NCI-H187 treated with DMSO at 0.1 percent for 48 hours (cell line): ENCODE data around the gene NPAS2.

Experiments used
- DNase-seq: peaks from one replicate; lab custom pipeline; 2025; lab: John Stamatoyannopoulos, UW

Gene NPAS2

DNA sequence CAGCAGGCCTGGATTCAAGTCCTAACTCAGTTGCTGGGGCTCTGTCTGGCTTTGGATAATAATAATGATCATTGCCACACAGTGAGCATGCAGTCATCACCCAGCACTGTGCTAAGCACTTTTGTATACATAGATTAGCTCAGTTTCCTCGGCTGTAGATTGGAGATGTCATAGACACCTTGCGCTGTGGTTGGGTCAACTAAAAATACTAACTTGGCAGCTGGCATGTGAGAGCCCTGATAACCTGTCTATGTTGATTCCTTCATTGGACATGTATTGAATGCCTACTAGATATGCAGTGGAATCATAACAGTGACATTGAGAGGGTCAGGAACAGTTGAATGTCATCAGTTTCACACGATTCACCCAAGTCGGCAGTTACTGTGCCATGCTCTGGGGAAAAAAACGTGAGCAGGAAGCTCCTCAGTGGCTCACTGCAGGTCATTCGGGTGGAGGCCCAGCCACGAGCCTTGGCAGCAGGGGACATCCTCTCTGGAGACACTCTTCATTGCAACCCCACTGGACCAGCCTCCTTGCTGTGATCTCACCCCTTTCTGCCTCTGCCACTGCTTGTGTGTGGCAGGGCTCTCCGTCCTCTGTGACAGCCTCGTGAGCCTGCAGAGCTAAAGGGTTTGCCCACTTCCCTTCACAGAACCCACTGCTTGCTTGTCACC, 85.3 kb downstream of the NPAS2 start:
- DNase-seq = no peak

DNA sequence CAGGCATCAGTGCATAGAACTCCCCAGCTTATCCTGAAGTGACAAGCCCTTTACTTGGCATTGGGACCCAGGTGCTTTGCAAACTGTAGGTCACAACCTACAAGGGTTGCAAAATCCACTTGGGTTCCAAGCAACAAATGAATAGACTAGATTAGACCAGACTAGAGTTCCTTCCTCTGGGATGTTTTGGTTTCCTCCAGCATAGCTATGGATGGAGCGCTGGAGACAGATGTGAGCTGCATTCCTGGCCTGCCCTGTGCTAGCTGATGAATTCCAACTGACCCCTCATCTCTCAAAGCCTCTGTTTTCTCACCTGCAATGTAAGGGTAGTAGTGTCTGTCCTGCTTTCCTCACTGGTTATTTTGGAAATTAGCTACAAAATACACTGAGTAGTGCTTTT, 86.2 kb downstream of the NPAS2 start:
- DNase-seq = no peak

DNA sequence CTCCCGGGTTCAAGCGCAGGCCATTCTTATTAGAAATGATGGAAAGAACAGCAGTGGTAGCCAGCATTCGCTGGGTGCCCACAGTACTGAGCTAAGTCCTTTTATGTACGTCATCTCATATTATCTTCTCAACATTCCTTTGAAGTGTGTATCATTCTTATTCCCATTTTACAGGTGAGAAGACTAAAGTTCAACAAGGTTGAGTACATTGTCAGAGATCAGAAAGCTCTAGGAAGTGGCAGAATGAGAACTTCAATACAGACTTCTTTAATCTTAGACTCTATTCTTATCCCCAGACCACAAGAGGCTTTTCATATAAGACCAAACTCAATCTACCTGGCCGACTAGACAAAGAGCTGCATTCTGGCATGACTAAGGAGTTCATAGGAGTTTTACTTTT, 86.7 kb downstream of the NPAS2 start:
- DNase-seq = no peak

DNA sequence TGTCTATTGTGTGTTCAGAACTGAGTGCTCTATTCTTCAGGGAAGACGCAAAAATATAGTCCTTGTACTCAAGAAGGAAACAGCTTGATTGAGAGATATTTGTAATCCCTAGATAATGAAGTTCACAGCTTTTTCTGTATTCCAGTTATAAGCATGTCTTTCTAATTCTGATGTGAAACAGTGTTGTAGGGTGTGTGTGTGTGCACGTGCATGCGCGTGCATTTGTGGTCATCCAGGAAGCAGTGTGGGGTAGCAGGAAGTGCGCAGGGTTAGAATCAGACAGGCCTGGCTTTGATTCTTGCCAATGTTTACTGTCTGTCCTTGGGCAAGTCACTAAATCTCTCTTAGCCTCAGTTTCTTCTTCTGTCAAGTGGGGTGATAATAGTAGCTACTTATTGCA, 87.9 kb downstream of the NPAS2 start:
- DNase-seq = no peak

DNA sequence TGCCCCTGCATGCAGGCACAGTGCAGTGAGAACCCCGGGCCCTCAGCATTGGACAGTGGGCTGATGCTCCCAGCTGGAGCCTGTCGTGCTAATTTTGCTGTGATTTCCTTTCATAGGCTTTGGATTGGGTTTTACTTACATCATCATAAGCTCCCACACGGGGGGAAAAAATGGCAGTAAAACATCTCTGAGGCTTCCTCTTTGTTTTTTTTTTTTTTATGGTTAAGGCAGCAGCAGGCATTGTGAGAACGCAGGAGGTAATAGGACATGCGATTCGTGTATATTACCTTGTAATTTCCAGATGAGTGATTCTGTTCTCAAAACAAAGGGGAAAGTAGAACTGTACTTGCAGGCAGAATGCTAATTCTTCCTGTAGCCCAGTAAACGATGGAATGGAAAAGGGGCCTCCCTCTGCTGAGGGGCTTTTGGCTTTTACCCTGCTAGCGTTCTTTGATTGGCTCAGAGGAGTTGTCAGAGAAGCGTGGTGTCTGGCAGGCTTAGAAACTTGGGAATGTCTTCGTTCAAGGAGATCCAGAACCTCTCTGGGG, 89.7 kb downstream of the NPAS2 start:
- no peak for DNase-seq

DNA sequence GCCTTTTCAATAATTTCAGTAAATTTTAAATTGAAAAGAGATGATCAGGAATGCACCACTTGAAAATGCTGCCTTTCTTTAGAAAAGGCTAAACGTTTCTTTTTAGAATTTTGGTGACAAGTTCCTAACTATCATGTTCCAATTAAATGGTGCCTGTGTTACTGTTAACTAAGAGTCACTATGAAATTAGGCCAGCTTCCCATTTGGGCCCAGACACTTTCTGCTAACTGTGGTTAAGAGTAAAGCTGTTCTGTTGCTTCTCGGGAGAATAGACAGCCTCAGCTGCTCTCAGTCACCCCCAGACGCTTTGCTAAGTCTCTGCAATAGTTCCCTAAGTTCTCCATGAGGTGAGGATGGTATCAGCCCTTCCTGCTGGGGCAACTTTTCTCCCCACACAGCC, 90.2 kb downstream of the NPAS2 start:
- no peak for DNase-seq

DNA sequence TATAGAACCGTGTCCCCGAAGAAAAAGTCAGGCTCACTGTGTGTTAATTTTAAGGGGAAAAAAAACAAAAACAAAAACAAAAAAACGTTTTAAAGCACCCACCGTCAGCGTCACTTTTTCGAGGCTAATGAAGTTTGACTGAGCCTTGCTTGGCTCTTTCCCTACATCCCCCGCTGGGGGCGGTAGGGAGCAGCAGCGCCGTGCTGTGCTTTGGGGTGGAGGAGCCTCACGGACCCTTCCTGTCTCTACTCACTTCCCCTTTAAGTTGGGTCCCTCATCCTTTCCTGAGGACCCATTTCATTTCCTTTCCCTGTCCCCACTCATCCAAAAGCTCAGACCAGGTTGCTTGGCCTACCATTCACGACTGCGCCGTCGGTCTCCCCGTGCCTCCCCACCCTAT, 99.4 kb downstream of the NPAS2 start:
- DNase-seq = no peak

DNA sequence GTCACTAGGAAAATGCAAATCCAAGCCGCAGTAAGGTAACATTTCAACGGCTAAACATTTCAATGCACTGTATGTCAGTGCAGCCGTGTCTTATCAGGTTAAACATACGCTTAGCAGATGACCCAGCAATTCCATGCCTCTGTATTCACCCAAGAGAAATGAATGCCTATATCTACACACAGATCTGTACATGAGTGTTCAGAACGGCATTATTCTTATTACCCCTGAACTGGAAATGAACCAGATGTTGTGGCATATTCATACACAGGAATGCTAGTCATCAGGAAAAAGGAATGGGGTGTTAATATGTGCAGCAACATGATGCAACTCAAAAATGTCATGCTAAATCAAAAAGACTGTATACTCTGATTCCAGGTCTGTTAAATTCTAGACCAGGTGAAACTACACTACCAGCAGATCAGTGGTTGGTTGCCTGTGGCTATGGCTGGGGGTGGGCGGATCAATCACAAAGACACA, 101.8 kb downstream of the NPAS2 start:
- no peak for DNase-seq

DNA sequence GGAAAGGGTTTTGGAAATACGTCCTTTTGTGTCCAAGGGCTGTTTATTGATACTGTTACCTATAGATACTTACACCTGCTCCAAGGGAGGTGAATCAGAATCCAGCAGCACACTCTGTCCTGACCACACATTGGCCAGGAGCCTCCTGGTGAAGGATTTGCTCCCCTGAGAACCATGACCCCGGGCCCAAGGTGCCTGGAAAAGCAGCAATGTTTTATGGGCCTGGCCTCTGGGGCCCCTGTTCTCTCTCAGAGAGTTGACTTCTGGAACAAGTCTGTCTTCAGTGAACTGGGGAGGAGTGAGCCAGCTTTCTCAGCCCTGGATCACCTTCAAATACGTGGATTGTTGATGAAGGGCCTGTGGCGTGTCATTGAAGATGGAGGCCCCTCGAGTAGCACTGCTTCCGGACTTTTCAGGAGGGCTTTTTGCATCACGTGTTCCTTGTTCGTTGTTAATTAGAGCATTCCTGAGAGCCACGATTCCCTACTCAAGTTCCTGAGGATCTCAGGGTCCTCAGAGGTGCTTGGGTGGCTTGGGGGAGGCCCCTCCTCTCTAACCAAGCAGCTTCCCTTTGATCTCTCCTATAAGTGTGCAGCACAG, 103.6 kb downstream of the NPAS2 start:
- DNase-seq = no peak

DNA sequence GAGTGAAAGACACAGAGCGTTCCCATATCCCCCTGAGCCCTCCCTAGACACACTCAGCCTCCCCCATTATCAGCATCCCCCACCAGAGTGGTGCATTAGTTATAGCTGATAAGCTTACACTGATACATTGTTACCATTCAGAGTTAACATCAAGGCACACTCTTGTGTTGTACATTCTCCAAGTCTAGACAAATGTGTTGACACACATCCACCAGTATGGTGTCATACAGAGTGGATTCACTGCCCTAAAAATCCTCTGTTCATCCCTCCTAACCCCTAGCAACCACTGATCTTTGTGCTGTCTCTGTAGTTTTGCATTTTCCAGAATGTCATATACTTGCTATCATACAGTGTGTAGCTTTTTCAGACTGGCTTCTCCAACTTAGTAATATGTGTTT, 104.2 kb downstream of the NPAS2 start:
- DNase-seq = no peak

DNA sequence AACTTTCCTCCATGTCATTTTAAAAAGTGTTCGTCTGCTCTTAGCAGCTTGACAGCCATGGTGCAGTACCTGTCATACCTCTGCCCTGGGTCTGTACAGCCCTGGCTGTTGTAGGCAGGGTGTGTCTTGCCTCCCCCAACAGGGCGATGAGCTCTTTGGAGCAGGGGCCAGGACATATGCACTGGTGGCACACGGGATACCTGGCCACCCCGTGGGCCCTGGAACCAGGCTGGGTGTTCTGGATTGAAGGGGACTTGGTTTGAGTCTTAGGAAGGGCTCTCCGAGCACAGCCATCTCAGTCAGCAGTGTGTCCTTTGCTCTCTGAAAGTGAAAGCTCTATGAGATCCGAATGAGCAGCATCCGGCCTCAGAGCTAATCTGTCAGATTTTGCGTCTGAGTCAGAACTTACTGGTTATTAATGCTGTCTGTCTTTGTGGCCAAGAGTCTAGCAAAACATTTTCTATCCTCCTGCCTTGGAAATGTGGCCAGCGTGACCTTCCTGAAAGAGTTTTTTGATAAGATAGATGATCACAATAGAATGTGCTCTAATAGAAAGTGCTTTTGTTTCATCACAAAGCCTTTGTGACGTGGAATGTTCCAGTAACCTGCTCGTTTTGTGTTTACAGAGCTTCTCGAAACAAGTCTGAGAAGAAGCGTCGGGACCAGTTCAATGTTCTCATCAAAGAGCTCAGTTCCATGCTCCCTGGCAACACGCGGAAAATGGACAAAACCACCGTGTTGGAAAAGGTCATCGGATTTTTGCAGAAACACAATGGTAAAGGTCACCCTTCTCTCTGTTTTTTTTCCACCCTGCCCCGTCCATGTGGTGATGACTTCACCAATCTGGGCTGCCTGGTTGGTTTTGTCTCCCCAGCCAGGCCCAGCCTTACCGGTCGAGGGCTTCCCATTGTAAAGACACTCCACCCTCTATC, 104.8 kb downstream of the NPAS2 start:
- DNase-seq = no peak

DNA sequence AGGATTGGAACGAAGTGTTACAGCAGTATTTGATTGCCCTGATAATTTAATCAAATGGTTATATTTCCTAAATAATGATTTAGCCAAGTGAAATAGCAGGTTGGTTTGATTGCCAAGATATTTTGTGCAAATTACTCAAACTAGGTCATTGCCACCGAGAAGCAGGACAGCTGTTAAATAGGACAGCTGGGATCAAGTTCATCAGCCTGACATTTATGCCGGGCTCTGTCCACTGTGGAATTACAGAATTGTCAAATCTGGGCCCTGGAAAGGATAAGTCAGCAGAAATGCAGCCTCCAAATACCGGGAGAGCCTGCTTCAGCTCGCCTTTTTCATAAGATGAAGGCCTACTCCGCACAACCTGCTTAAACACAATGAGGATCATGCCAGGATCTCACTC, 108.3 kb downstream of the NPAS2 start:
- DNase-seq = no peak

DNA sequence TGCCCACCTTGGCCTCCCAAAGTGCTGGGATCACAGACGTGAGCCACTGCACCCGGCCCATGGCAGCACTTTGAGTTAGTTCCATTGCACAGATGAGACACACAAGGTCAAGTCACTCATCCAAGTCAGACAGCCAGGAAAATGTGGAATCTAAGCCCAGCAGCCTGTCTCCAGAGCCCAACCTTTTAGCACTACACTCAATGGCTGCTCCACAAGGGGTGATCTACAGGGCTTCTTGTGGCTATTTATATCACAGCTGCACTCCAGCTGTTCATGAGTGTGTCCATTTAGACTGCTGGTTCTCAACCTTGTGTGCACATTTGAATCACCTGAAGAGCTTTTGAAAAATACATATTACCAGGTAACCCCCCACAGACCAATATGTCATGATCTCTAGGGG, 109.2 kb downstream of the NPAS2 start:
- DNase-seq = no peak

DNA sequence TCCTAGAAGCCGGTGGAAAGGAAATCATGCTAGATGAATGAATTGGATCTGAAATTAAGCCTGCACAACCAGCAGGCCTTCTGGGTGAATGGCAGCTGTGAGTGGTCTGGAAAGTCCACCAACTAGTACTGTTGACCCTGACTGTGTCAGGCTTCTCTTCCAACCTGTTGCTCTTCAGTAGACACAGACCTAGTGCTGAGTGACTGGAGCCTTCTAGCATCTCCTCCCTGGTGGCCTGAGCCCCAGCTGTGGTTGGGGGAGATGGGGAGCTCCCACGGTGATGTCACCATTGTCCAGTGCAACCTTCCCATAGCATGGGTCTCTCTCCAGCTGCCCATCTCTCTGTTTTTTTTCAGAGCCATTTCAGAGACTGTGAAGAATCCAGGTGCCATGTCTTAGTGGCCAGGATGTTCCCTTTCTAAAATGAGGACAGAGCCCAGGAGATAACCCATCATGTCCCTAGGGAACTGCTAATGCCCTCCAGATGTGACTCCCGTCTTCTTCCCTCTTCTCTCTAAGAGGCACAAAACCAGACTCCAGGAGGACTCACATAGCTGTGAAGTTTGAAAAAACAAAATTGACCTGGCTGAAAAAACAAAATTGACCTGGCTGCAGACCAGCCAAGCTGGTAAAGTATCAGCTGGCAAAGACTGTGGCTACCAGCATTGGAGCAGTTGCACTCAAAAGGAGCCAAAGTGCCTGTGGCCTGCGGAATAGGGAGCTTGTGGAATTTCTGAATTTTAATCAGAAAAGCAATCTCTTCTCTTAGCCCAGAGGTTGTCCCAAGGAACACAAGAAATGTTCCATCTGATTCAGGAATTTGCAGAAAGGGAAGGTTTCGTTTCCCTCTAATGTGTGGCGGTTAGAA, 114.8 kb downstream of the NPAS2 start:
- no peak for DNase-seq

DNA sequence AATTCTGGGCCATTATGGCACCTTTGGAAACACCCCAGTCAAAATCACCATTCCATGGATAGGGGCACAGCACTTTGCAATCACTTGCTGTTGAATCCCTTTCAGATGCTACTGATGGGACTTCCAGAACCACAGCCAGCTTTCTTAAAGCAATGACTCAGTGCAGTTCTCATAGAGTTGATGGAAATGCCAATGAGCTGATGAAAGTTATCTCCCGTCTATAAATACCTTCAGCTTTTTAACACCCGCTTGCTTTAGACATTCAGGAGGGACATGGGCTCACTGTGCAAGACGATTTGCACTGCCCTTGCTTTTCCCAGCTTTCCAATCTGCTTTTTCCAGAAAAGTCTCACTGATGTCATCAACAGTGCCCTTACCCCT, 115.4 kb downstream of the NPAS2 start:
- DNase-seq = no peak

DNA sequence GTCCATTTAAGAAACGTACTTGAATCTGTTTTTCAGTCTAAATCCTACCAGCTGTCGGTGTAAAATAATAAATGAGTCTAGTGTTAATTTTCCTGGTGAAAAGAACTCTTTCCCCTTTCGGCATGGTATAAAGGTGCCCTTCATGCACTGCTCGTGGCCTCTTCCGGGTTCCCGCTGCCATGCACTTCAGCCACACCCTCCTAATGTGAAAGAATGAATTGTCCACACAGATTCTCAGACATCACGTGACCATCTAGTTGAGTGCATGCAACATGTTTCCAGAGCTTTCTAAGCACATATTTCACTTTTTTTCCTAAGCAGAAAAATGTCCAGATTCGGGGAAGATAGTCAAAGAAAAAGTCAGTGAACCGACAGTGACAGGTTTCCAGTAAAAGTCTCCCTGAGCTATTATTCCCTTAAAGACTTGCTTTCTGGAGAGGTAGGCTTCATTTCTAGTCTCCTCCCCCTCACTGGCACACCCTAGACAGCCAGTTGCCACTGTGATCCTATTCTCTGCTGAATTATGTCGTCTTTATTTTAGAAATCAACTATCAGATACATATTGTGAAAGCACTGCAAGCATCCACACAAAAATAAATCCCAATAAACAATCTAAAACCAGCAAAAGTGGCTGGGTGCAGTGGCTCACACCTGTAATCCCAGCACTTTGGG, 116.3 kb downstream of the NPAS2 start:
- DNase-seq = no peak

DNA sequence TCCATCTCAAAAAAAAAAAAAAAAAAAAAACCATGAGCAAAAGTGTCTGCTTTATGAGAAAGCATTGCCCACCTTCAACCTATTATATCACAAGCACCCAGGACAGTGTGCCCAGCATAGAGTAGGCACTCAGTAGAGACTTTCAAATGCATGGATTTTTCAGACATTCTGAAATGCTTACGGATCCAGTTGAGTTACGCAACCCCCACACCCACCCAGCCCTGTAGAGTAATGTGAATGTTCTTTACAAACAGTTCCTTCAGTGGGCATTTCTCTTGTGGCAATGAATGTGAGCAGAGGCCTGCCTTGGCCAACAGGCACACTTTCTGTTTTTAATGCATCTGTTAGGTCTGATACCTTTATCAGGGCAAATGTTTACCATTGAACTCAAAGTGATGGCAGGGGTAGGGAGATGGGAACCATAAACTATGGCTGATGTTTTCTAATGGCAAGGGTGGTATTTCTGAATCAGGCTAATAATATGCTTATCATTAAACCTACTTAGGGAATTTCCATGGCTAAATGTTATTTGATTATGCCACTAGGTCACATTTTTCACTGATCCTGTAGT, 117.1 kb downstream of the NPAS2 start:
- DNase-seq = no peak

DNA sequence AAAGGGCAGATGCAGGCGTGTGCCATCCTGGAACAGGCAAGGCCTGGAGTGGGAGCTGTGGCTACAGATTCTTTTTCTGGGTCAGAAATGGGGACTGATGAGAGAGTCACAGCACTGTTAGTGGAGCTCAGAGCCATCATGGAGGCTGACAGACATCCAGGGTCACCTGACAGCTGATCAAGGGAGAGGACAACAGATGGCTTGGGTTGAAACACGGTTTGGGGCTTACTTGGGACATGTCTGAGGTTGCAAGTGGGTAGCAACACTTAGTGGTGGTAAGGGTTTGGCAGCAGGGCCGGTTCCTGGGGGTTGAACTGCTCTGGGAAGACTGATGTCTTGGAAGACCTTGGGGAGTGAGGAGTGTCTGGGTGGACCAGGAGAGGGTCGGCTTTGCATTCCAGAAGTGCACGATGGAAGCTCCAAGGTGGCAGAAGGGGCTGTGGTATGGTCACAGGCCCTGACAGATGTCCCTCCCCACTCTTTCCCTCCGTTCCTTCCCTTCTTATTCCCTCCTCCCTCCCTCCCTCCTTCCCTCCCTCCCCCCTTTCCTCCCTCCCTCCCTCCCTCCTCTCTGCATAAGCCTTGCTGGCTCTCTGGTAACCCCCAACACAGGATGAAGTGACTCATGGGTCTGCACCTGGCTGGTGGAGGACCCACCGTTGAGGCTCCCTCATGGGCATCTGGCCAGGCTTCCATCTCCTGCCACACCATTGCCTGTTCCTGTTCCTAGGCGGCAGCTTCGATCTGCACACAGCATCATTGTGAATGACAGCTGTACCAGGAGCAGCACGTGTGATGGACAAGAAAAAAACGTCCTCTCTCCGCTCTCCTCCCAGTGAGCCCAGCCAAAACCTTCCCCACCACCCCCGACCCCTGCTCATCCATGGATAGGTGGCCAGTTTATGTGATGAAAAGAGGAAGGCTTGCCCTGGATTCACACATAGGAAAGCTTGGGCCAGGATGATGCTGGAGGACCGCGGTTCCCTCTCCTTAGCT, 118.4 kb downstream of the NPAS2 start:
- DNase-seq = no peak

DNA sequence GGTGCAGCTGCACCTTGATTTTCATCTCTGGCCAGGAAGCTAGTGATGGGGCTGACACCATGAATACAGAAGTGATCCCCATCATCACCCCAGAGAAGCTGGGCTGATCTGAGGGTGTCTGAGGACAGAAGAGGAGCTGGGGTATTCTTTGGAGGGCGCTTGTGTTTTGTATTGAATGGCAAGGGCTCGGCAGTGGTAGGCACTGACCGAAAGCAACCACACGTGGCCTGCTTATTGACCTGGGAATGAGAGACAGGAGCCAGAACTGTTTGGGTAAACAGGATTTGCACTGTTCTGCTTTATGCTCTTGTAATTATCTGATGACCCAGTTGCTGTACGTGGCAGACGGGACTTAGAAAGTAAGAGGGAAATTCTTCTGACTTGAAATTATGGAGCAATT, 119.5 kb downstream of the NPAS2 start:
- DNase-seq = no peak

DNA sequence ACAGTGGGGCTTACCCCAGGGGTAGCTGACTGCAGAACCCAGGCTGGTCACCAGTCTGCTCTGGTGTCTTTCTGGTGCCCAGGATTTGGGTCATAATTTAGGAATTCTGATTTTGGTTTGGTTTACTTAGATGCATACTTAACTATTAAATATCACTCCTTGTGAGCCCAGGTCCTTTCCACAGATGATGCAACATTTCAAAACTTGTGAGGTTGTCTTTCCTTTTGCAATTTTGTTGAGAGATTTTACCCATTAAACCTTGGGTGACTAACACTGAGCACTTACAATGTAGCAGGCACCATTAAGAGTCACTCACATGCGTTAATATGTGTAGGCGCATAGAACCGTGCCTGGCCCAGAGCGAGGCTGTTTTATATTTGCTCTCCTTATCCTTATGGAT, 120.3 kb downstream of the NPAS2 start:
- no peak for DNase-seq
